Neuron (in vitro differentiated cells): ENCODE results near the gene CRYGD.
A peak's percentile ranks its signal among the peaks of the same experiment; 100 is the strongest.
"Not testable (repeated sequence)": the region's sequence is repeated elsewhere in the genome, so short reads cannot be mapped to it uniquely, and the experiment has no call there.

Experiments
- H2AFZ ChIP-seq: one replicate; pipeline ENCODE4 v1.6.1; 2013; ENCODE audit warnings: low read depth, mild to moderate bottlenecking, inconsistent platforms, low read length, moderate library complexity
- H3K27me3 ChIP-seq: one replicate; pipeline ENCODE4 v1.6.1; 2013; ENCODE audit warnings: low read length; ENCODE audit not compliant: insufficient read depth
- H3K36me3 ChIP-seq: one replicate; pipeline ENCODE4 v1.6.1; 2013; ENCODE audit warnings: low read length; ENCODE audit not compliant: insufficient read depth
- H3K4me1 ChIP-seq: one replicate; pipeline ENCODE4 v1.6.1; 2013; ENCODE audit warnings: low read length; ENCODE audit not compliant: insufficient read depth
- H3K4me3 ChIP-seq: 2 replicates; pipeline ENCODE4 v1.5.1; 2013; ENCODE audit warnings: mild to moderate bottlenecking, low read length, moderate library complexity
- H3K9me3 ChIP-seq: one replicate; pipeline ENCODE4 v1.6.1; 2013; ENCODE audit warnings: low read length

Gene CRYGD

GRCh38 chr2:208142925-208143799 lies 18.8 kb upstream of the CRYGD start:
- Histone ChIP-seq H3K27me3 (no peaks in the 10 kb centered on the region), H2AFZ (no peak overlapping the region), H3K9me3 (no peaks in the 10 kb centered on the region), H3K36me3 (no peaks in the 10 kb centered on the region), H3K4me3 (no peak overlapping the region), H3K4me1 (no peaks in the 10 kb centered on the region)

DNA sequence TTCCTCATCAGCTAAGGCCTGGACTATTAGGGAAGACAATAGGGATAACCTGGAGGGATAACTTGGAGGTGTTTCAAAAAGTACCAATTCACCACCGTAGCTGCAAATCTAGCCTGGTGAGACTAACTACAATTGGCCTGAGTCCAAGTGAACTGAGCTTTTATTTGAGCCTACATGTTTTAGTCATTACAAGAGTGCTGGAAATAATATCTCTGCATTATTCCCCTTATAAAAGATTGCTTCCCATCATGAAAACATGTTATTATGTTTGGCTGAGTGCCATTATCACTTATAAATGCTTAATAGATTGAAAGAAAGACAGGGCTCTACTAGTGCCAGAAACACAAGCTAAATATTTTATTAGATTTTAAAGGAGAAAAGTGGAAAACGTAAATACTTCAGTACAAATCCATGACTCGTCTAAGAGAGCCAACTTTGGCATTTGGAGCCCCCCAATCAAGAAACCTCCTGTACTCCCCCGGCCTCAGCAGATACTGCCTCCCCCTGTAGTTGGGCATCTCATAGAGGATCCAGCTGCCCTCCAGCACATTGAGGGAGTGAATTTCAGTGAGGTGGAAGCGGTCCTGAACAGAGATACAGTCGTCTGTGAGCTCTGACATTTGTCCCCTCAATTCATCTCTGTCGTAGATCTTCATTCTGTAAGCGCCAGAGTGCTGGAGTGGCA lies 18.1 kb upstream of the CRYGD start:
- Histone ChIP-seq H3K27me3 (no peaks in the 10 kb centered on the region), H3K4me3 (no peak overlapping the region), H2AFZ (no peak overlapping the region), H3K4me1 (no peaks in the 10 kb centered on the region), H3K36me3 (no peaks in the 10 kb centered on the region), H3K9me3 (no peaks in the 10 kb centered on the region)

- peaks cover 4% of the 10 kb centered on the region for H3K27me3 ChIP-seq
- H3K36me3 ChIP-seq, result no peaks in the 10 kb centered on the region
- no peaks in the 10 kb centered on the region for H3K4me1 ChIP-seq
- no peaks in the 10 kb centered on the region for H3K9me3 ChIP-seq
- H3K4me3 ChIP-seq, result no peak overlapping the region
- H2AFZ ChIP-seq, result no peak overlapping the region
Measured at GRCh38 chr2:208139447-208139846, 15.1 kb upstream of the CRYGD start.

DNA sequence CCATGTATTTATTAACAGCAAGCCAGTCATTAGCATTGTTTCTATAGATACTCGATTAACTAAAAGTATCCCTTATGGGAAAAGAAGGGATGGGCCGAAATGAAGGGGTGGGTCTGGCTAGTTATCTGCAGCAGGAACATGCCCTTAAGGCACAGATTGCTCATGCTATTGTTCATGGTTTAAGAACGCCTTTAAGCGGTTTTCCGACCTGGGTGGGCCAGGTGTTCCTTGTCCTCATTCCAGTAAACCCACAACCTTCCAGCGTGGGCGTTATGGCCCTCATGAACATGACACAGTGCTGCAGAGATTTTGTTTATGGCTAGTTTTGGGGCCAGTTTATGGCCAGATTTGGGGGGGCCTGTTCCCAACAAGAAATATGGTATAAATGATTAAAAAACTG lies 14.0 kb upstream of the CRYGD start:
- H3K9me3 ChIP-seq, H3K4me3 ChIP-seq, H3K4me1 ChIP-seq, H3K36me3 ChIP-seq, H3K27me3 ChIP-seq, H2AFZ ChIP-seq: not testable (repeated sequence)

DNA sequence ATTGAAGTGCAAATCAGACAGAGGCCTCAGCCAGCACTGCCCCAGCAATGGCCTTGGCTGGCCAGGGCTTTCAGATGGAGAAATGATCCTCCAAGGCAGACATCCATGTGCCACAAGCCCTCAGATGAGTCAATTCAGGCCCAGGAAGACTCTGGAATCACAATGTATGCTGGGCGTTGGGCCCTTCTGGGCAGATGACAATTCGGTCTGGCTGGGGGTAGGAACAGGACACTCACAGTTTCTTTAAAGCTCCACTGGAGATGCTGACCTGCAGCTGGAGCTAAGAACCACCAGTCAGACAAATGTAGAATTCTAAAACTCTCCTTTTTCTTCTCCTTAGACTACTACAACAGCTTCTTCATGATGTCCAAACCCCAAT lies 12.4 kb upstream of the CRYGD start:
- H3K27me3 ChIP-seq, result peaks cover 4% of the 10 kb centered on the region
- no peak overlapping the region for H3K4me3 ChIP-seq
- H3K4me1 ChIP-seq, result no peaks in the 10 kb centered on the region
- no peak overlapping the region for H2AFZ ChIP-seq
- no peaks in the 10 kb centered on the region for H3K9me3 ChIP-seq
- H3K36me3 ChIP-seq, result no peaks in the 10 kb centered on the region

- H3K36me3 ChIP-seq, result no peaks in the 10 kb centered on the region
- H3K9me3 ChIP-seq, result no peaks in the 10 kb centered on the region
- H3K4me3 ChIP-seq, result no peak overlapping the region
- peaks cover 4% of the 10 kb centered on the region for H3K27me3 ChIP-seq
- H3K4me1 ChIP-seq, result no peaks in the 10 kb centered on the region
- H2AFZ ChIP-seq, result no peak overlapping the region
Measured at GRCh38 chr2:208135794-208136715, 11.7 kb upstream of the CRYGD start.

GRCh38 chr2:208134928-208135586 lies 10.7 kb upstream of the CRYGD start:
- no peaks in the 10 kb centered on the region for H3K9me3 ChIP-seq
- no peak overlapping the region for H3K4me3 ChIP-seq
- H3K27me3 ChIP-seq, result peaks cover 4% of the 10 kb centered on the region
- no peak overlapping the region for H2AFZ ChIP-seq
- no peaks in the 10 kb centered on the region for H3K36me3 ChIP-seq
- peaks cover 5% of the 10 kb centered on the region for H3K4me1 ChIP-seq

- Histone ChIP-seq H3K4me1 (peaks cover 13% of the 10 kb centered on the region), H3K4me3 (no peak overlapping the region), H3K9me3 (no peaks in the 10 kb centered on the region)
Measured at GRCh38 chr2:208130712-208131110, 6.4 kb upstream of the CRYGD start.

GRCh38 chr2:208129744-208130711 lies 5.7 kb upstream of the CRYGD start, which contains the start of gene CRYGC:
TSS of gene CRYGC (minus strand) at chr2:208129828. CDS start at chr2:208129792, 36 bp downstream.
- Histone ChIP-seq H3K27me3 (no peaks in the 10 kb centered on the region), H3K4me1 (peaks cover 13% of the 10 kb centered on the region), H2AFZ (peak within 1 kb of the TSS; percentile 28), H3K9me3 (no peaks in the 10 kb centered on the region), H3K4me3 (no peak within 1 kb of the TSS), H3K36me3 (no peaks in the 10 kb centered on the region)

More at GRCh38 chr2:208130712-208131110, 6.4 kb upstream of the CRYGD start:
- H3K27me3 ChIP-seq, result no peaks in the 10 kb centered on the region
- H2AFZ ChIP-seq, result no peak overlapping the region
- no peaks in the 10 kb centered on the region for H3K36me3 ChIP-seq

GRCh38 chr2:208128136-208128535 lies 3.8 kb upstream of the CRYGD start:
- Histone ChIP-seq H3K27me3 (no peaks in the 10 kb centered on the region), H3K4me1 (peaks cover 13% of the 10 kb centered on the region), H2AFZ (no peak overlapping the region), H3K36me3 (no peaks in the 10 kb centered on the region), H3K9me3 (no peaks in the 10 kb centered on the region), H3K4me3 (no peak overlapping the region)

GRCh38 chr2:208127090-208127489 lies 2.8 kb upstream of the CRYGD start:
- H3K4me1 ChIP-seq, result peaks cover 13% of the 10 kb centered on the region
- no peak overlapping the region for H3K4me3 ChIP-seq
- no peaks in the 10 kb centered on the region for H3K9me3 ChIP-seq
- H3K27me3 ChIP-seq, result no peaks in the 10 kb centered on the region
- H3K36me3 ChIP-seq, result no peaks in the 10 kb centered on the region
- no peak overlapping the region for H2AFZ ChIP-seq
